GM18907 (cell line): ENCODE measurements around the gene PTF1A.

Experiments used
- ATAC-seq: cut with Tn5 transposase; IDR thresholded peaks from one replicate; pipeline ENCODE4 v1.9.1; 2021; ENCODE audit warnings: mild to moderate bottlenecking, moderate library complexity; ENCODE audit not compliant: unreplicated experiment

PTF1A gene, protein sequence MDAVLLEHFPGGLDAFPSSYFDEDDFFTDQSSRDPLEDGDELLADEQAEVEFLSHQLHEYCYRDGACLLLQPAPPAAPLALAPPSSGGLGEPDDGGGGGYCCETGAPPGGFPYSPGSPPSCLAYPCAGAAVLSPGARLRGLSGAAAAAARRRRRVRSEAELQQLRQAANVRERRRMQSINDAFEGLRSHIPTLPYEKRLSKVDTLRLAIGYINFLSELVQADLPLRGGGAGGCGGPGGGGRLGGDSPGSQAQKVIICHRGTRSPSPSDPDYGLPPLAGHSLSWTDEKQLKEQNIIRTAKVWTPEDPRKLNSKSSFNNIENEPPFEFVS

GRCh38 chr10:23191764-23192711, at the start of gene PTF1A:
PTF1A (plus strand) TSS chr10:23192312; CDS start chr10:23192531, 219 bp downstream.
- ATAC-seq, result no peak

GRCh38 chr10:23146258-23146657, 45.9 kb upstream of the PTF1A start:
- ATAC-seq, result no peak

GRCh38 chr10:23147035-23147434, 45.1 kb upstream of the PTF1A start:
- no peak for ATAC-seq

DNA sequence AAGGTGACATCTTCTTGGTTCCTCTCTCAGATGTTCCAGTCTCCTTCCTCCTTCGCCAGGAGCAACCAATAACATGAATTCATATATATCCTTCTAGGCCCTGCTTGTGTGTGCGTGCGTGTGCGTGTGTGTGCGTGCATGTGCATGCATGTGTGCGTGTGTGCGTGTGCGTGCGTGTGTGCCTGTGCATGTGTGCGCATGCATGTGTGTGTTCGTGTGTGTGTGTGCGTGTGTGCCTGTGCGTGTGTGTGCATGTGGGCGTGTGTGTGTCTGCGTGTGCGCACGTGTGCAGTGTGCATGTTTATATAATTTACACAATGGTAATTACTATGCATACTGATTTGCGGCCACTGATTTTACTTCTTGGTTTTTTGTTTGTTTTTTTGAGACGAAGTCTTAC, 43.9 kb upstream of the PTF1A start:
- no peak for ATAC-seq

GRCh38 chr10:23150091-23150490, 42.0 kb upstream of the PTF1A start:
- no peak for ATAC-seq

- ATAC-seq, result no peak
Measured at GRCh38 chr10:23150610-23151009, 41.5 kb upstream of the PTF1A start.

GRCh38 chr10:23151071-23151470, 41.0 kb upstream of the PTF1A start:
- ATAC-seq, result no peak

GRCh38 chr10:23155169-23155568, 36.9 kb upstream of the PTF1A start:
- ATAC-seq, result no peak

GRCh38 chr10:23156447-23157150, 35.5 kb upstream of the PTF1A start:
- ATAC-seq, result no peak

DNA sequence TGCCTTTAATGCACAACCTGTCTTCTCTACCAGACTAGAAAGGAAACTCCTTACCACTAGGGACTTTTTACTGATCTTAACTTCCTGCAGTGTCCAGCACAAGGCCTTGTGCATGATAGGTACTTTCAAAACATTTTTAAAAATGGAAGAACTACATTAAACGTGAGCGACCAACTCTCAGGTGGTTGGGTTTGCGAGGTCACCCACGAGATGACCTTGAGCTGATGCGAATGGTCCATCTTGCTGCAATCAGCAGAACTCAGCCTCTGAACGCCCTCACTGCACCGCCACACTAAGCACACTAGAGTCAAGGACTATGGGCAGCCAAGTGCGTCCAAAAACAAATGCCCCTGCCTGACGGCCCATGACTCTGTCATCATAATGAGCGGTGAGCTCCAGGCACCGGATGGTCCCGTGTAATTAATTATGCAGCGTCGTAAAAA, 34.9 kb upstream of the PTF1A start:
- peak; percentile 71 for ATAC-seq

- peak; percentile 64 for ATAC-seq
Measured at GRCh38 chr10:23157691-23158369, 34.3 kb upstream of the PTF1A start.

DNA sequence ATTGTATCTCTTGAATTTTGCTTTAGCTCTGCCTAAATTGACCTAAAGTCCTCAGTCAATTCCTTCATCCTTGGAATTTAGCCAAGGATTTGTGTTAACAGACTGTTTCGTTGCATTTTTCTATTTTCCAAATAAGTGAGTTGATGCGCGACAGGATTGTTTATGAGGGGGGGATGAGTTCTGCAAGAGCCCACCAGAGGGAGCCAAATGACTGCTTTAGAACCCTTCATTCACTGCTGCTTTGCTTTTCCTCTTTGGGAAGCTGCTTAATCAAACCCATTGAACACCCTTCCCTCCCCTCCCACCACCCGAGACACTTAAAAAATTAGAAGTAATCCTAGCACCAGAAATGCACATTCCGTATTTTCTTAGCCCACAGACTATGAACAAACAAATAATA, 33.7 kb upstream of the PTF1A start:
- peak; percentile 73 for ATAC-seq

DNA sequence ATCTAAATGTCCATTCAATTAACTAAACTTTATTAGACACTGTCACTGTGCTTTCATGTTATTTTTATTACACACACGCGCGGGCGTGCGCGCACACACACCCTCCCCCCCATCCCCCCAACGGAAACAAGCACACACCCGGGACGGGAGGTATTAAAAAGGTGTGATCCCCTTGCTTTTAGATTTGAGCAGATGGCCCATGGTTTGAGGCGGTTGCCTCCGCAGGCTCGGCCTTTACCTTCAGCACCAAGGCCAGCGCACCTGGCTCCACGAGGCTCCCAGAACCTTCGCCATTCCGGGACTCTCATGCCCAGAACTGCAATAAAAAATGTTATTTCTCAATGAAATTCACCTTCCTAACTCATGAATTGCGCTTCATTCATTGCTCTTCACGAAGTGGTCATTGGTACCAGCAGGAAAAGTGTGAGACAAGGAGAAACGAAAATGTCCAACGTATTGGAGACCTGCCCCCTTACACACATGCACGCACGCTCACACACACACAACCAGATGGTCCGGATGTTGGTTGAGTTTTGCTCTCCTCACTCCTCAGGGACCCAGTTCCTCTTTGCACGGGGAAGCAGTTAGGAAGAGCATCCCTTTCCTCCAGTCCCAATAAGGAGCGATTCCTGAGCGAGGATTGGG, 20.8 kb upstream of the PTF1A start:
- no peak for ATAC-seq

- ATAC-seq, result no peak
Measured at GRCh38 chr10:23172429-23173213, 19.5 kb upstream of the PTF1A start.

DNA sequence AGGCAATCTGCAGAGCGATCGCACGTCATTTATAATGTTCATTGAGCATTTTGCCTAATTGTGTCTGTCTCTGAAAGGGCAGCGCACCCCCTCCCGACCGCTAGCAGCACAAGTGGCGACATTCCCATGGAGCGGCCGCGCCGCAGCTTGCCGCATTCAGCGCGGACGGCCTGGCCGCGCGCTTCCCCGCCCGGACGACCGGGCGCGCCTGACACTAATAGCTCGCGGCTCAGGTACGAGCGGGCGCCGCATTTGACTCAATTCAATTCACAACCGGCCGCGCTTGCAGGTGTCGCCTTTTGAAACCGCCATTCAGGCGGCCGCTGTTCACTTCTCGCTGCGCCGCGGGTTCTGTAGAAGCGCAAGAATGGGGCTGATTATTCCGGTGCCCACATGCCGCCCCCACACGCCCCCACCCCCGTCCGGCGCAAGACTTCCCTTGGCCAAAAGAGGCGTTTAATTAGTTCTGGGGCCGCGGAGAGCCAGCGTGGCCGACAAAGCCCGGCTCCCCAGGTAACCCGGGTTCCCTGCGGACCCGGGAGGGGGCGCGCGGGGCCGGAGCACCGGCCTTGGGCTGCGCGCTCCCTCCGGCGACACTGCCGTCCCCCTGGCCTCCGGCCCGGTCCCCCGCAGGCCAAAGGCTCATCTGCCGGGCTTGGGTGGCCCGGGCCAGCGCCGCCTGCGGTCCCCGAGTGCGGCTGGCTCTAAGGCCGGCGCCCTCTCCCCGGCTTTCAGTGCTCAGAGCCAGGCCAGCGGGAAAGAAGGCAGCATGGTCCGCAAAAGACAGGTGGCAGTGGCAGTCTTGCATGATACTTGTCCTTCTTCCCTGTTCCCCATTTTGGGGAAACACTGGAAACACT, 18.7 kb upstream of the PTF1A start:
- no peak for ATAC-seq

- no peak for ATAC-seq
Measured at GRCh38 chr10:23174074-23174976, 17.8 kb upstream of the PTF1A start.

DNA sequence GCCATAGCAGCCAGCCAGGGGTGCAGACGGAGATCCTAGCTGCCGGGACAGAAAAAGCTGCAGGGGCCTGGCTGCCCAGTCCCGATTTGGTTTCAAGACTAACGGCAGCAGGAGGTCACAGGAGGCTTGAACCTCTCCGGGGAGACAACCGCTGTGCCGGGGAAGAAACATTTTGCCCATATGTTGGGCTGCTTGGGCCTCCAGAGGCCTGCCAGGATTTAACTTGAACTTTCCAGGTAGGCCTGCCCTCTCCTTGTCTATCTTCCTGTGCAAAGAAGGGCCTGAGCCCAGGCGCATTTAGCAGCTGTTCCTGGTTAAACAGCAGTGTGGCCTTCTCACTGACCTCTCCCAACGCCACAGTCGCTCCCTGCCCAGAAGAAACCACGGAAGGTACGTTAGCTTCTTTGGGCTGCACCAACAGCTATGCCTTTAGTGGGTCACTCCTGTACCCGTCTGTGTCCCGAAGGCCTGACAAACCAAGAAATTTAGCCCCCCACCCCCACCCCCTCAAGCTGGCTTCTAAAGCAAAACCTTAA, 17.1 kb upstream of the PTF1A start:
- ATAC-seq, result no peak
